GM21360 (cell line): Measurements from ENCODE around the gene LRRC70.

Experiments used
- ATAC-seq: cut with Tn5 transposase; IDR thresholded peaks from one replicate; pipeline ENCODE4 v1.9.1; 2021; ENCODE audit warnings: mild to moderate bottlenecking, moderate library complexity; ENCODE audit not compliant: unreplicated experiment

The LRRC70 gene

DNA sequence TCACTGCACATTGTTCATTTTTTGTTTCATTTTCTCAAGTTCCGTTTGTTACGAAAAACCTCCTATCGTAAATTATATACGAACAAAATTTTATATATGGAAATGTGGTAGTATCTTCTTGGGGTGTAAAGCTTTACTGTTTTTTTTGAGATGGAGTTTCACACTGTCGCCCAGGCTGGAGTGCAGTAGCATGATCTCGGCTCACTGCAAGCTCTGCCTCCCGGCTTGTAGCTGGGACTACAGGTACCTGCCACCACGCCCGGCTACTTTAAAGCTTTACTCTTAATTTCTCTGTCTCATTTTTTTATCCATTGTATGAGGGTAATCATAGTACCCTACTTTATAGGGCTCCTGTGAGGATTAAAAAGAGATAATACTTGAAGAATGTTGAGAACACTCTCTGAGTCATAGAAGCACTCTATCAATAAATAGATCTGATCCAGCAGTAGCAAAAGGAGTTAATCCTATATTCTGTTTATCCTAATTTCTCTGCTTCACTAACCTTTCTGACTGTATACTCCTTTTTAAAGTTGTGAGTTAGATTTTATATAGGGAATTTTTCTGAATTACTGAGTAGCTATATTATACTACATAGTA is 5.6 kb upstream of the LRRC70 start:
- no peak for ATAC-seq

GRCh38 chr5:62574599-62574998 is 4.0 kb upstream of the LRRC70 start:
- peak; percentile 70 for ATAC-seq

DNA sequence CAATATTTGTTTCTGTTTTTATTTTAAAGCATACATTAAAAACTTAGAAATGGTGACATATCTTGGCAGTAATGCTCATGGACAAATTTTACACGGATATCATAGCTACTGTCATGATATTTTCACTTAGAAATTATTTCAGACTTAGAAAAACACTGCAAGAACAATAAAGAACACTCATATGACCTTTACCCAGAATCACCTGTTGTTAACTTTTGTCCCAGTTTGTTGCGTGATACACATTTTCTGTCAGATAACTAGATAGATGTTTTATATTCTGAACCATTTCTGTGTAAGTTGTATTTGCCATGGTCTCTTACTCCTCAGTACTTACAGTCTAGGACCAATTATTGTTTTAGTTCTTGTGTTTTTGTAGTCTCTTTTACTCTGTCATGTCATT is 3.6 kb upstream of the LRRC70 start:
- no peak for ATAC-seq

DNA sequence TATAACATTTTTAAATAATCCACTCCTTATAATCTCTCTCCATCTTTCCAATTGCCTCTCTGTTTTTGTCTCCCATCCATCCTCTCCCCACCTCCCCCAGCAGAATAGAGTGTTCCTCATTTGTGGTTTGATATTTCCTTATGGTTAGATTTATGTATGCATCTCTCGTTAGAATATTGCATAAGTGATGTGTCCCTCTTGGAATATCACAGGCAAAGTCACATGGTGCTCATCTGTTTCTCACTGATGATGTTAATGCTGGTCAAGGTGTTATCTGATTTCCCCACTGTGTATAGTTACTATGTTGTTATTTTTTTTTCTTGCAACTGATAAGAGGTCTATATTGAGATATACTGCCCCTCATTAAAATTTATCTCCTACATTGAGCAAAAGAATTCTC is 3.1 kb upstream of the LRRC70 start:
- ATAC-seq, result no peak

DNA sequence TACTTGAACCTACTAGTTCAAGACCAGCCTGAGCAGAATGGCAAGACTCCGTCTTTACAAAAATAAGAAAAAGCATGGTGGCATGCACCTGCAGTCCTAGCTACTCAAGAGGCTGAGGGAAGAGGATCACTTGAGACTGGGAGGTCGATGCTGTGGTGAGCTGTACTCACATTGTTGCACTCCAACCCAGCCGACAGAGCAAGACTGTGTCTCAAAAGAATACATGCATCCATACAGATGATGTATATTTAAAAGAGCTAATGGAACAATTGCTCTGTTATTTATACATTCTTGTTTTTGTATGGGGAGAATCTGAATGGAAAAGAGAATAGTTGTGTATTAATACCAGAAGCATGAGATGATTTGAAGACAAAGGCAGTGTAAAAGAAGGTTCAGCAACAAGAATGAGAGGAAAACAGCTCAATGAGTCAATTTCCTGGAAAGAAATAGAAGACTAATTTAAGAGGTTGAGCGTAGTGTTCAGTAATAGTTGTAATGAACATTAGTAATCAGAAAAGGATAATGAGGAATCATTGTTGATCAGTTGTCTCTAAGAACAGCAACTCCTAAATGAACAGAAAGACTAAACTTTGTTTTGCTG is 1.9 kb upstream of the LRRC70 start:
- no peak for ATAC-seq

GRCh38 chr5:62577488-62577887 is 1.1 kb upstream of the LRRC70 start:
- no peak for ATAC-seq

GRCh38 chr5:62579761-62580160 is 1.1 kb downstream of the LRRC70 start:
- ATAC-seq, result no peak

DNA sequence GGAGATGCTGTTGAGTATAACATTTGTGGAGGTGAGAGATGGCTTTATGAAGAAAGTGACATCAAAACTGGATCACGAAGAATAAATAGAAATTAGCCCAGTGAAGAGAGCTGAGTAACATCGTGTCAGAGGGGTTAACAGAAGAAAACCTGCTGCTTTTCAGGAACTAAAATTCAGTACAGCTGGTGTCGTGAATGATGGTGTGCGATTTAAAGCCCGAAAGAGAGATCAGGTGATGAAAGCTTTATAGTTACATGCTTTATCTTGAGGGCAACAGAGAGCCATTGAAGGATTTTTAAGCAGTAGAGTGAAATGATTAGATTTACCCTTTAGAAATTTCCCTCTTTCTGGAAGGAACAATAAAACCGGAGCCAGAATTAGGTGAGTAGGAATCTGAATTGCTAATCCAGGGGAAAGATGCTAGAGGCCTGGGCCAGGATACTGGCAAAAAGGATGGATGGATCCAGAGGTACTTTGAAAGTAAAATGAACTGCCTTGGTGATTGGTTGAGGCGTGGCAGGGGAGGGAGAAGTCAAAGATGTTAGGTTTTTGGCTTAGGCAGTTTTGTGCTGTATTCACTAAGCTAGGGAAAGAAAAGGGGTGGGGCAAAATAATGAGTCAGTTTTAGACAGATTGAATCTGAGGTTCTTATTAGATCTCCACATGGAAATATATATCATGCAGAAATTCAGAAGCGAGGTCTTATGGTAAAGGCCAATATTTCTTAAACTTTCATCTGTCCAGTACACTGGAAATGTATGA is 3.4 kb downstream of the LRRC70 start:
- ATAC-seq, result no peak

DNA sequence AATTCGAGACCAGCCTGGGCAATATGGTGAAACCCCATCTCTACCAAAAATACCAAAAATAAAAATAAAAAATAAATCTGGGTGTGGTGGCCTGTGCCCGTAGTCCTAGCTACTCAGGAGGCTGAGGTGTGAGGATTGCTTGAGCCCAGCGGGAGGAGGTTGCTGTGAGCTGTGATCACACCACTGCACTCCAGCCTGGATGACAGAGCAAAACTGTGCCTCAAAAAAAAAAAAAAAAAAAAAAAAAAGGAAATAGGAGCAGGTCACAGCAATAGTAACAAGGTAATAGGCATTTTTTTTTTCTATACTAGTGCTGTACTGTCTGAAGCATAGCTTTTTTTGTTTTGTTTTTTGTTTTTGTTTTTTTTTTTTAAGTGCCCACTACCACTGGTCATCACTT is 5.8 kb downstream of the LRRC70 start:
- no peak for ATAC-seq

GRCh38 chr5:62585306-62585705 is 6.7 kb downstream of the LRRC70 start:
- no peak for ATAC-seq

DNA sequence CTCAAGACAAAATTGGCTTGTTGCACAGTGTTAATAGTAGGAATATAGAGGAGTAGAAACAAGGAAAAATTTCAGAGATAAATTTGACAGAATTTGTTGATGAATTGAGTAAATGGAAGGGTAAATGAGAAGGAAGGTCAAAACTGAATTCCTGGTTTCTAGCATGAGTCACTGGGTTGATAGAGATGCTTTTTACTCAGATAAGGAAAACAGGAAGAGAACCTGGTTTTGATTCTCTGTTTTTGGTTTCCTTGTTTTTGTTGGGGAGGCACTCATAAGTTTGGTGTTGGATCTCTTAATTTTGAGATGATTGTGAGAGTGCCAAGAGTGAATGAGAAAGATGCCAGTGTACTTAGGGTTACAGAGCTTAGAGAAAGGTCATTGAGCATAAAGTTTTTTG is 7.1 kb downstream of the LRRC70 start:
- no peak for ATAC-seq

GRCh38 chr5:62587737-62588136 is 9.1 kb downstream of the LRRC70 start:
- no peak for ATAC-seq

DNA sequence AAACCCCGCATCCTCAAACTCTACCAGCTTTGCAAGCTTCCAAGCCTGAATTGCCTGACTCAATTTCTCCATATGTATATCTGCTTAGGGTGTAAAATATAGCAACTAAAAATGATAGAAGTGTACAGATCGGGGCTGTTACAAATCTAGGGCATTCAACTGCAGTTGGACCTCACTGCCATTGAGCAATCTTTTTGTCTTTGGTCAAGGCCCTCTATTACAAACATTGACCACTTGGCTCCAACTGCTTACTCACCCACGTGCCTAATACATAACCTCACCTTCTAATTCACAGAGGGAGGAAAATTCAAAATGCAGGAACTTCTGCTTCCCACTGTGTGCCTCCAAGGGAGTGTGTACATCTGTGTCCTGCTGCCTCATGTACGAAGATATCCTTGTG is 10.0 kb downstream of the LRRC70 start:
- no peak for ATAC-seq

GRCh38 chr5:62589504-62589903 is 10.9 kb downstream of the LRRC70 start:
- no peak for ATAC-seq

DNA sequence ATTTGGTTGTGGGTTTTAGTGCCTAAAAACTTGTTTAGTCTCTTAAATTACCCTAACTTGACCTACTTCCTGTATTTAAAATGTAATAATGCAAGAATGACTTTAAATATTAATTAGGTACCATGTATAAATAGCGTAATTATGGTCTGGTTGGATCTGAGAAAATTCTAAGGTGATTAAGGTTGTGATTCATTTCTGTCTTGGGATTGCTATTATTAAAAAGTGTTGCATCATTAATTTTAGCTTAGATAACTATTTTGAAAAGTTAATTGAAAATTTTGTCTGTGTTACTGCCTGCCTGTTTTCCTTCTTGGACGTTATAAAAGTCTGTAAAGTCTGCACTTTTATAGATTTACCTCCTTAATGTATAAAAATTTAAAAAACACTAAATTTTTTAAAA is 11.8 kb downstream of the LRRC70 start:
- no peak for ATAC-seq

DNA sequence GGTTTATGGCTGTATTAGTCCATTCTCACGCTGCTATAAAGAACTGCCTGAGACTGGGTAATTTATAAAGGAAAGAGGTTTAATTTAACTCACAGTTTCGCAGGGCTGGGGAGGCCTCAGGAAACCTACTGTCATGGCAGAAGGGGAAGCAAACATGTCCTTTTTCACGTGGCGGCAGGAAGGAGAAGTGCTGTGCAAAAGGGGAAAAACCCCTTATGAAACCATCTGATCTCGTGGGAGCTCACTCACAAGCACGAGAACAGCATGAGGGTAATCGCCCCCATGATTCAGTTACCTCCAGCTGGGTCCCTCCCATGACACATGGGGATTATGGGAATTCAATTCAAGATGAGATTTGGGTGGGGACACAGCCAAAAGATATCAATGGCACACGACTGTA is 13.9 kb downstream of the LRRC70 start:
- no peak for ATAC-seq

DNA sequence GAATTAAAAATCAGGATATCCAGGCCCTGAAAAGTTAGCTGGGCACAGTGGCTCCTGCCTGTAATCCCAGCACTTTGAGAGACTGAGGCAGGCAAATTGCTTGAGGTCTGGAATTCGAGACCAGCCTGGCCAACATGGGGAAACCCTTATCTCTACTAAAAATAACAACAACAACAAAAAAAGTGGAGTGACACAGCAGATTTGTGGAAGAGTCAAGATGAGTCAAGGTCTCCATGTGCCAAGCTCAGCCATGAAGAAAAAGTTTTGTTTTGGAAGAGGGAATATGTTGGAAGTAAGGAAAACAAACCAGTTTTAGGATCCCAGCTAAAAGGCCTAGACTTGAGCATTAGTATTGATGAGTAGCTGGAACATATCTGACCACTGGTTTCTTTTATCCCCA is 14.7 kb downstream of the LRRC70 start:
- no peak for ATAC-seq

- no peak for ATAC-seq
These were observed 15.9 kb downstream of the LRRC70 start for GRCh38 chr5:62594364-62594984.

DNA sequence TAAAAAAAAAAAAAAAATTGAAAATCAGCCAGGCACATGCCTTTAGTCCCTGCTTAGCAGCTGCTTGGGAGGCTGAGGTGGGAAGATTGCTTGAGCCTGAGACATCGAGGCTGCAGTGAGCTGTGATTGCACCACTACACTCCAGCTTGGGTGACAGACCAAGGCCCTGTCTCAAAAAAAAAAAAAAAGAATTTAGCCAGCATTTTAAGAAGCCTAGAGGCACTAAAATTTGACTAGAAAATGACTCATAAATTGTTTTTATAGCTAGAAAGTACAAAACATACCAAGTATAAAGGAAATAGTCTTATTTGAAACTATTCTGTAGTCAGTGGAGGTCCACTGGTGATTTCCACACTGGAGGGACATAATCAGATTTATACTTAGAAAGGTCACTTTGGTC is 17.5 kb downstream of the LRRC70 start:
- ATAC-seq, result no peak

- no peak for ATAC-seq
These were observed 18.1 kb downstream of the LRRC70 start for GRCh38 chr5:62596691-62597090.

- ATAC-seq, result no peak
These were observed 18.7 kb downstream of the LRRC70 start for GRCh38 chr5:62597314-62597713.
